Measurements from ENCODE around the gene DGKQ.

DNA sequence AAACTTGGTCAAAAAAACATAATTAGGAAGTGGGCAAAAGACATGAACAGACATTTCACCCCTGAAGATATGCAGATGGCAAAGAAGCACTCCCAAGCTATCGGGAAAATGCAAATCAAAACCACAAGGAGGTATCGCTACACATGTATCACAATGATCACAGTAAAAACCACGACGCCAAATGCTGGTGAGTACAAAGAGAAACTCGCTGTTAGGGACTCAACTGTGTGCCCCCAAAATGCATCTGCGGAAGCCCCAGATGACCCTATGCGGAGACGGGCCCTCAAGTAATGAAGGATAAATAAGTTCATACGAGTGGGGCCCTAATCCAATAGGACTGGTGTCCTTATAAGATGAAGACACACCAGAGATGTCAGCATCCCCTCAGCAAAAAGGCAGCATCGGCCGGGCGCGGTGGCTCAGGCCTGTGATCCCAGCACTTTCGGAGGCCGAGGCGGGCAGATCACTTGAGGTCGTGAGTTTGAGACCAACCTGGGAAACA lies 51.5 kb downstream of the DGKQ start:
- TF ChIP-seq, protein P1, sequence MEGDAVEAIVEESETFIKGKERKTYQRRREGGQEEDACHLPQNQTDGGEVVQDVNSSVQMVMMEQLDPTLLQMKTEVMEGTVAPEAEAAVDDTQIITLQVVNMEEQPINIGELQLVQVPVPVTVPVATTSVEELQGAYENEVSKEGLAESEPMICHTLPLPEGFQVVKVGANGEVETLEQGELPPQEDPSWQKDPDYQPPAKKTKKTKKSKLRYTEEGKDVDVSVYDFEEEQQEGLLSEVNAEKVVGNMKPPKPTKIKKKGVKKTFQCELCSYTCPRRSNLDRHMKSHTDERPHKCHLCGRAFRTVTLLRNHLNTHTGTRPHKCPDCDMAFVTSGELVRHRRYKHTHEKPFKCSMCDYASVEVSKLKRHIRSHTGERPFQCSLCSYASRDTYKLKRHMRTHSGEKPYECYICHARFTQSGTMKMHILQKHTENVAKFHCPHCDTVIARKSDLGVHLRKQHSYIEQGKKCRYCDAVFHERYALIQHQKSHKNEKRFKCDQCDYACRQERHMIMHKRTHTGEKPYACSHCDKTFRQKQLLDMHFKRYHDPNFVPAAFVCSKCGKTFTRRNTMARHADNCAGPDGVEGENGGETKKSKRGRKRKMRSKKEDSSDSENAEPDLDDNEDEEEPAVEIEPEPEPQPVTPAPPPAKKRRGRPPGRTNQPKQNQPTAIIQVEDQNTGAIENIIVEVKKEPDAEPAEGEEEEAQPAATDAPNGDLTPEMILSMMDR (IDR thresholded peaks at IDR 0.05) = no peak
- TF ChIP-seq EZH2phosphoT487 (IDR thresholded peaks at IDR 0.05) = no peak
